HEK293 (cell line): ENCODE measurements around the gene ARIH1.

Experiments
- MEIS1 ChIP-seq: sonication (generic); formaldehyde crosslinking; IDR thresholded peaks from 2 replicates; pipeline ENCODE4 v1.8.1; 2022; ENCODE audit warnings: missing genetic modification reagents, mild to moderate bottlenecking, borderline replicate concordance
- TCF7L2 ChIP-seq: IDR thresholded peaks from 2 replicates; pipeline ENCODE4 v1.6.1; 2011; ENCODE audit warnings: low read depth, mild to moderate bottlenecking, inconsistent platforms, low read length, moderate library complexity, borderline replicate concordance
- YY1 ChIP-seq: fragments of 450-650 bp; formaldehyde crosslinking; IDR thresholded peaks from 2 replicates; pipeline ENCODE4 v1.5.1; 2018; ENCODE audit warnings: missing biosample characterization, missing genetic modification characterization
- ZBTB49 ChIP-seq: fragments of 450-650 bp; formaldehyde crosslinking; IDR thresholded peaks from 2 replicates; pipeline ENCODE4 v1.5.1; 2016; ENCODE audit warnings: missing biosample characterization, missing genetic modification characterization, low read depth
- ZBTB7A ChIP-seq: fragments of 450-650 bp; formaldehyde crosslinking; IDR thresholded peaks from 2 replicates; pipeline ENCODE4 v1.5.1; 2016; ENCODE audit warnings: low read depth, missing biosample characterization, missing genetic modification characterization
- ZEB2 ChIP-seq: fragments of 450-650 bp; formaldehyde crosslinking; IDR thresholded peaks from 2 replicates; pipeline ENCODE4 v1.5.1; 2016; ENCODE audit warnings: missing biosample characterization, missing genetic modification characterization
- ZNF274 ChIP-seq, 2 experiments: fragments of 200-500 bp in 1 of 2; fragments of 450-650 bp in 1 of 2; sonication (Bioruptor generic) in 1 of 2; formaldehyde crosslinking in 1 of 2; IDR thresholded peaks; 2 replicates each; pipeline versions ENCODE4 v1.5.1 to v1.6.1; 2014 to 2016; ENCODE audit warnings: borderline replicate concordance in 1 of 2, inconsistent platforms in 1 of 2, low read length in 1 of 2, missing biosample characterization in 1 of 2, missing genetic modification characterization in 1 of 2
- ZNF302 ChIP-seq: fragments of 450-650 bp; formaldehyde crosslinking; IDR thresholded peaks from 2 replicates; pipeline ENCODE4 v1.5.1; 2016; ENCODE audit warnings: missing biosample characterization, missing genetic modification characterization, low read depth
- ZNF560 ChIP-seq: fragments of 450-650 bp; formaldehyde crosslinking; IDR thresholded peaks from 2 replicates; pipeline ENCODE4 v1.5.1; 2017; ENCODE audit warnings: missing biosample characterization, missing genetic modification characterization, borderline replicate concordance
- ZNF792 ChIP-seq: fragments of 450-650 bp; formaldehyde crosslinking; IDR thresholded peaks from 2 replicates; pipeline ENCODE4 v1.5.1; 2016; ENCODE audit warnings: missing biosample characterization, missing genetic modification characterization
- ZXDB ChIP-seq: fragments of 450-650 bp; formaldehyde crosslinking; IDR thresholded peaks from 2 replicates; pipeline ENCODE4 v1.5.1; 2016; ENCODE audit warnings: missing biosample characterization, missing genetic modification characterization
- TF ChIP-seq, protein P1 (sequence below): fragments of 450-650 bp; formaldehyde crosslinking; IDR thresholded peaks from 2 replicates; pipeline ENCODE4 v1.5.1; 2016; ENCODE audit warnings: missing biosample characterization, missing genetic modification characterization
- TF ChIP-seq, protein P2 (sequence below): fragments of 450-650 bp; formaldehyde crosslinking; IDR thresholded peaks from 2 replicates; pipeline ENCODE4 v1.5.1; 2016; ENCODE audit warnings: missing biosample characterization, missing genetic modification characterization
- TF ChIP-seq, protein P3 (sequence below): fragments of 450-650 bp; formaldehyde crosslinking; IDR thresholded peaks from 2 replicates; pipeline ENCODE4 v1.5.1; 2016; ENCODE audit warnings: missing biosample characterization, missing genetic modification characterization

- TF ChIP-seq ZNF792 (tag by site-specific recombination): no peak
- TF ChIP-seq, protein P1, sequence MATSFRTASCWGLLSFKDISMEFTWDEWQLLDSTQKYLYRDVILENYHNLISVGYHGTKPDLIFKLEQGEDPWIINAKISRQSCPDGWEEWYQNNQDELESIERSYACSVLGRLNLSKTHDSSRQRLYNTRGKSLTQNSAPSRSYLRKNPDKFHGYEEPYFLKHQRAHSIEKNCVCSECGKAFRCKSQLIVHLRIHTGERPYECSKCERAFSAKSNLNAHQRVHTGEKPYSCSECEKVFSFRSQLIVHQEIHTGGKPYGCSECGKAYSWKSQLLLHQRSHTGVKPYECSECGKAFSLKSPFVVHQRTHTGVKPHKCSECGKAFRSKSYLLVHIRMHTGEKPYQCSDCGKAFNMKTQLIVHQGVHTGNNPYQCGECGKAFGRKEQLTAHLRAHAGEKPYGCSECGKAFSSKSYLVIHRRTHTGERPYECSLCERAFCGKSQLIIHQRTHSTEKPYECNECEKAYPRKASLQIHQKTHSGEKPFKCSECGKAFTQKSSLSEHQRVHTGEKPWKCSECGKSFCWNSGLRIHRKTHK (tag by site-specific recombination): no peak
- TF ChIP-seq, protein P2, sequence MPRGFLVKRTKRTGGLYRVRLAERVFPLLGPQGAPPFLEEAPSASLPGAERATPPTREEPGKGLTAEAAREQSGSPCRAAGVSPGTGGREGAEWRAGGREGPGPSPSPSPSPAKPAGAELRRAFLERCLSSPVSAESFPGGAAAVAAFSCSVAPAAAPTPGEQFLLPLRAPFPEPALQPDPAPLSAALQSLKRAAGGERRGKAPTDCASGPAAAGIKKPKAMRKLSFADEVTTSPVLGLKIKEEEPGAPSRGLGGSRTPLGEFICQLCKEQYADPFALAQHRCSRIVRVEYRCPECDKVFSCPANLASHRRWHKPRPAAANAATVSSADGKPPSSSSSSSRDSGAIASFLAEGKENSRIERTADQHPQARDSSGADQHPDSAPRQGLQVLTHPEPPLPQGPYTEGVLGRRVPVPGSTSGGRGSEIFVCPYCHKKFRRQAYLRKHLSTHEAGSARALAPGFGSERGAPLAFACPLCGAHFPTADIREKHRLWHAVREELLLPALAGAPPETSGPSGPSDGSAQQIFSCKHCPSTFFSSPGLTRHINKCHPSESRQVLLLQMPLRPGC (tag by site-specific recombination): no peak
- TF ChIP-seq, protein P3, sequence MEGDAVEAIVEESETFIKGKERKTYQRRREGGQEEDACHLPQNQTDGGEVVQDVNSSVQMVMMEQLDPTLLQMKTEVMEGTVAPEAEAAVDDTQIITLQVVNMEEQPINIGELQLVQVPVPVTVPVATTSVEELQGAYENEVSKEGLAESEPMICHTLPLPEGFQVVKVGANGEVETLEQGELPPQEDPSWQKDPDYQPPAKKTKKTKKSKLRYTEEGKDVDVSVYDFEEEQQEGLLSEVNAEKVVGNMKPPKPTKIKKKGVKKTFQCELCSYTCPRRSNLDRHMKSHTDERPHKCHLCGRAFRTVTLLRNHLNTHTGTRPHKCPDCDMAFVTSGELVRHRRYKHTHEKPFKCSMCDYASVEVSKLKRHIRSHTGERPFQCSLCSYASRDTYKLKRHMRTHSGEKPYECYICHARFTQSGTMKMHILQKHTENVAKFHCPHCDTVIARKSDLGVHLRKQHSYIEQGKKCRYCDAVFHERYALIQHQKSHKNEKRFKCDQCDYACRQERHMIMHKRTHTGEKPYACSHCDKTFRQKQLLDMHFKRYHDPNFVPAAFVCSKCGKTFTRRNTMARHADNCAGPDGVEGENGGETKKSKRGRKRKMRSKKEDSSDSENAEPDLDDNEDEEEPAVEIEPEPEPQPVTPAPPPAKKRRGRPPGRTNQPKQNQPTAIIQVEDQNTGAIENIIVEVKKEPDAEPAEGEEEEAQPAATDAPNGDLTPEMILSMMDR (tag by site-specific recombination): no peak
- no peak for TF ChIP-seq TCF7L2
- no peak for TF ChIP-seq ZBTB7A (tag by site-specific recombination)
- no peak for TF ChIP-seq ZXDB (tag by site-specific recombination)
- no peak for TF ChIP-seq ZEB2
- no peak for TF ChIP-seq ZNF274 (IDR thresholded peaks at IDR 0.05; ENCODE audit: low read length)
- TF ChIP-seq ZNF274 (tag by site-specific recombination; IDR thresholded peaks at IDR 0.05; ENCODE audit: borderline replicate concordance): no peak
- TF ChIP-seq MEIS1 (CRISPR knock-in tag): no peak
- TF ChIP-seq ZNF560: no peak
- TF ChIP-seq ZNF302: no peak
- no peak for TF ChIP-seq YY1 (tag by site-specific recombination)
- no peak for TF ChIP-seq ZBTB49 (tag by site-specific recombination)
Measured at GRCh38 chr15:72604794-72605193, 130.7 kb downstream of the ARIH1 start.
